GM12875 (cell line): Measurements from ENCODE around the gene MINDY4.
"Not testable (repeated sequence)": the region's sequence is repeated elsewhere in the genome, so short reads cannot be mapped to it uniquely, and the experiment has no call there.

Experiments
- H3K4me3 ChIP-seq: one replicate; pipeline ENCODE4 v1.5.1; 2011; ENCODE audit warnings: low read depth, low read length, control low read depth
- CTCF ChIP-seq: IDR thresholded peaks from 2 replicates; pipeline ENCODE4 v1.5.1; 2011; ENCODE audit warnings: low read depth, mild to moderate bottlenecking, control low read depth, inconsistent platforms, low read length, moderate library complexity, borderline replicate concordance; ENCODE audit not compliant: insufficient read depth

Gene MINDY4

GRCh38 chr7:30824821-30825720, 53.9 kb downstream of the MINDY4 start:
- no peak for TF ChIP-seq CTCF
- no peak overlapping the region for H3K4me3 ChIP-seq

DNA sequence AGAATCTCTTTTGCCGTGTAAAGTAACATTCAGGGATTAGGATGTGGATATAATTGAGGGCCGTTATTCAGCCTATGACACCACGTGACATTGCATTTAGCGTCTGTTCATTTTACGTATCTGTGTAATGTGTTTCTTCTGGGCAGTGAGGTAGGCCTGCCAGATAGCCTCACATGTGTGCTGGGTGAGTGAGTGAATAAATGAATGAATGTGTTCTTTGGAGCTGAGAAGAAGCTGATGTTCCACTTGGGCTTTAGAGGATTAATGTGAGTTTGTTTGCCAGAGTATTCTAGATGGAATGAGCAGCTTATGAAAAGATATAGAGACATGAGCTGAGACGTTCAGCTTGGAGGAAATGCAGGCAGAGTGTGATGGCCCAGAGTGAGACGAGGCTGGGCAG, 55.0 kb downstream of the MINDY4 start:
- H3K4me3 ChIP-seq = no peak overlapping the region

DNA sequence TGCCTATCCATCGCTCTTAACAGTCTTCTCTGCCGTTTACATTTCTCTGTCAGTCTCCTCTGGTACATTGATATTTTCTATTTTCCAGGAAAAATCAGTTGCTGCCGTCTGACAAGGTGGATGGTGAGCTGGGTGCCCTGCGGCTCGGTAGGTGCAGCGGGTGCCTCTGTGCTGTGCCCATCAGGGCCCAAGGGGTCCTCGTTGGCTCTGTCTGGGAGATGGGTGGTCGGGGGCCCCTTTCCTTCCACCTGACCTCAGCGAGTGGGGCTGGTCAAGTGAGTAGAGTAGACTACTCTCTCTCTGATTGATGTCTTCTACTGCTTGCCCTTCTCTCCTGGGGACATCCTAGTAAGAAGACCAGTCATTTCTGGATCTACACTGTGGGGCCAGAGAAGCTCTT, 57.4 kb downstream of the MINDY4 start:
- no peak overlapping the region for H3K4me3 ChIP-seq
- no peak for TF ChIP-seq CTCF

More for the DNA sequence above, 55.0 kb downstream of the MINDY4 start:
- TF ChIP-seq CTCF = no peak

GRCh38 chr7:30829471-30829870, 58.3 kb downstream of the MINDY4 start:
- H3K4me3 ChIP-seq = no peak overlapping the region
- TF ChIP-seq CTCF = no peak

DNA sequence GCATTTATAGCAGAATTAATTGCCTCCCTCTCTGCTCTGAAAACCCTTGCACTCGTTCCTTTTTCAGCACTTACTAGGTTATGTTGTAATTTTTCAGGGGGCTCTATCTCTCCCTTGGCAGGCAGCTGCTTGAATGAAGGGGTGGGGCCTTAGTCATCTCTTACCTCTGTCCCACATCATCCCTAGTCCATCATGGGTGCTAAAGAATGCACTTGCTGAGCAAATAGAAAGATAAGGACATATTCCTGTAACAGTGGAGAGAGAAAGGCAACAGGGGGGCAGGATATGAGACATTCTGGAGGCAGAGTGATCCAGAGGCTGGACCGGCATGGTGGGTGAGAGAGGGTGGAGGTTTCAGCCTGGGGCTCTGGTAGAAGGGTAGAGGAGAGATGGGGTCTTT, 60.0 kb downstream of the MINDY4 start:
- H3K4me3 ChIP-seq = no peak overlapping the region
- no peak for TF ChIP-seq CTCF

DNA sequence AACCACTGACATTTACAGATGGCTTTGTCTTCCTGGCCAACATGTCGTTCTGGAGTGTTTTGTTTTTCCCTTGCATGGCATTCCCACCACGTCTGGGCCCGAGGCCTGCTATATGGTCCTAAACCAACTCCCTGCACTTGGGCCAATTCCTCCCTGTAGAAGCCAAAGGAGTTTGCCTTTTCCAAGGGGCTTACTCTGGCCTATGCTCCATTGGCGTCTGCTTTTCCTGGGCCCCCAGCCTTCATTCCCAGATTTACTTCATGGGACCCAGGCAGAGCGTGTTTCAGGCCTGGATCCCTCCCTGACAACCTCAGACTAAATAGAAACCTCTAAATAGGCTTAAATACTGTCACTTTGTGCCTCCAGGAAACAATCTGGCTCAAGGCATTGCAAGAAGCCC, 60.7 kb downstream of the MINDY4 start:
- TF ChIP-seq CTCF = no peak
- no peak overlapping the region for H3K4me3 ChIP-seq

DNA sequence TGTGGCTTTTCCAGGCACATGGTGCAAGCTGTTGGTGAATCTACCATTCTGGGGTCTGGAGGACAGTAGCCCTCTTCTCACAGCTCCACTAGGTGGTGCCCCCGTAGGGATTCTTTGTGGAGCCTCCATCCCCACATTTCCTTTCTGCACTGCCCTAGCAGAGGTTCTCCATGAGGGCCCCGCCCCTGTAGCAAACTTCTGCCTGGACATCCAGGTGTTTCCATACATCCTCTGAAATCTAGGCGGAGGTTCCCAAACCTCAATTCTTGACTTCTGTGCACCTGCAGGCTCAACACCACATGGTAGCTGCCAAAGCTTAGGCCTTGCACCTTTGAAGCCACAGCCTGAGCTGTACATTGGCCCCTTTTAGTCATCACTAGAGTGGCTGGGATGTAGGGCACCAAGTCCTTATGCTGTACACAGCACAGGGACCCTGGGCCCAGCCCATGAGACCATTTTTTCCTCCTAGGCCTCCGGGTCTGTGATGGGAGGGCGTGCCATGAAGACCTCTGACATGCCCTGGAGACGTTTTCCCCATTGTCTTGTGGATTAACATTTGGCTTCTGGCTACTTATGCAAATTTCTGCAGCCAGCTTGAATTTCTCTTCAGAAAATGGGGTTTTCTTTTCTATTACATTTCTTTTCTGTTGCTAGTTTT, 62.9 kb downstream of the MINDY4 start:
- not testable (repeated sequence) for H3K4me3 ChIP-seq
